RWPE1 (cell line): ENCODE data around the gene SPTA1.
"Not testable (repeated sequence)": the region's sequence is repeated elsewhere in the genome, so short reads cannot be mapped to it uniquely, and the experiment has no call there.

Source experiments
- CTCF ChIA-PET: fragments of 350-600 bp; sonication (Branson Sonifier 250); formaldehyde crosslinking; extraction: SDS; loops from one replicate; lab custom pipeline; 2021; lab: Yijun Ruan, JAX
- POLR2A ChIA-PET: fragments of 400-600 bp; formaldehyde crosslinking; extraction: SDS; loops from one replicate; lab custom pipeline; 2020; ENCODE audit warnings: antibody characterized with exemption; ENCODE audit not compliant: low non-redundant PET; lab: Yijun Ruan, JAX
- DNase-seq: peaks from one replicate; pipeline ENCODE4 v3.0.0; 2012; ENCODE audit warnings: low spot score
- H3K27ac ChIP-seq: fragments of 450-650 bp; 2 replicates; pipeline ENCODE4 v1.5.1; 2017
- CTCF ChIP-seq: fragments of 450-650 bp; conservative IDR thresholded peaks from 2 replicates; pipeline ENCODE4 v1.5.1; 2017; ENCODE audit warnings: low read depth, mild to moderate bottlenecking

Gene SPTA1

GRCh38 chr1:158711098-158711497 lies 24.6 kb upstream of the SPTA1 start:
- no peak overlapping the region for H3K27ac ChIP-seq
- no peak for DNase-seq
- ChIA-PET POLR2A (no interaction called here), CTCF (no interaction called here)
- TF ChIP-seq CTCF = no peak

- H3K27ac ChIP-seq = no peak overlapping the region
- POLR2A ChIA-PET = no interaction called here
- DNase-seq = no peak
- TF ChIP-seq CTCF = no peak
- CTCF ChIA-PET = interaction anchor here (0.7 kb wide), 1 partner anchor 209 kb away, joined by 3 read pairs; no protein-coding TSS in a partner anchor
Observed at GRCh38 chr1:158706096-158706495, 19.6 kb upstream of the SPTA1 start.

GRCh38 chr1:158700552-158700951 lies 14.0 kb upstream of the SPTA1 start, which contains the start of gene OR6K2:
Gene OR6K2 (minus strand): TSS chr1:158700652. CDS start chr1:158700652, 0 bp downstream.
- ChIA-PET CTCF (no interaction called here), POLR2A (no interaction called here)
- H3K27ac ChIP-seq = no peak within 1 kb of the TSS
- no peak for DNase-seq
- no peak for TF ChIP-seq CTCF

- ChIA-PET CTCF (interaction anchor here (0.6 kb wide), 2 partner anchors 112 to 530 kb away, joined by 3 to 4 read pairs; no protein-coding TSS in a partner anchor), POLR2A (no interaction called here)
- no peak for DNase-seq
- no peak for TF ChIP-seq CTCF
- H3K27ac ChIP-seq = no peak overlapping the region
Observed at GRCh38 chr1:158694596-158694995, 8.1 kb upstream of the SPTA1 start.

- no peak overlapping the region for H3K27ac ChIP-seq
- no peak for TF ChIP-seq CTCF
- CTCF ChIA-PET = interaction anchor here (0.6 kb wide), 1 partner anchor 29 kb away, joined by 4 read pairs; no protein-coding TSS in a partner anchor
Observed at GRCh38 chr1:158692356-158692755, 5.8 kb upstream of the SPTA1 start.

GRCh38 chr1:158691907-158692306 lies 5.4 kb upstream of the SPTA1 start:
- ChIA-PET POLR2A (no interaction called here), CTCF (interaction anchor here (0.6 kb wide), 1 partner anchor 29 kb away, joined by 4 read pairs; no protein-coding TSS in a partner anchor)
- no peak for DNase-seq
- no peak for TF ChIP-seq CTCF
- H3K27ac ChIP-seq = no peak overlapping the region

More at GRCh38 chr1:158692356-158692755, 5.8 kb upstream of the SPTA1 start:
- POLR2A ChIA-PET = no interaction called here
- no peak for DNase-seq

- DNase-seq, POLR2A ChIA-PET, H3K27ac ChIP-seq, CTCF ChIA-PET: not testable (repeated sequence)
Observed at GRCh38 chr1:158691149-158691548, 4.6 kb upstream of the SPTA1 start.
